ENCODE results near the gene ZCCHC17. TPM values are rescaled to one million over a fixed set of nuclear protein-coding genes. Genes with fewer than 3 reads are reported as not detected.

The ZCCHC17 gene
- total RNA-seq, 1 donor from 2014 or later: 26.3 TPM

- Mint-ChIP-seq H3K27ac (ENCODE audit: unreplicated experiment) (no peak overlapping the region), H3K36me3 (ENCODE audit: unreplicated experiment) (peaks cover 20% of the 10 kb centered on the region), H3K9me3 (ENCODE audit: unreplicated experiment) (no peaks in the 10 kb centered on the region), H3K27me3 (ENCODE audit: unreplicated experiment) (no peaks in the 10 kb centered on the region), H3K4me3 (ENCODE audit: unreplicated experiment) (no peak overlapping the region), H3K4me1 (ENCODE audit: unreplicated experiment) (peaks cover 23% of the 10 kb centered on the region)
- no peak for DNase-seq (ENCODE audit: extremely low spot score, unreplicated experiment)
- TF ChIP-seq, protein P1, sequence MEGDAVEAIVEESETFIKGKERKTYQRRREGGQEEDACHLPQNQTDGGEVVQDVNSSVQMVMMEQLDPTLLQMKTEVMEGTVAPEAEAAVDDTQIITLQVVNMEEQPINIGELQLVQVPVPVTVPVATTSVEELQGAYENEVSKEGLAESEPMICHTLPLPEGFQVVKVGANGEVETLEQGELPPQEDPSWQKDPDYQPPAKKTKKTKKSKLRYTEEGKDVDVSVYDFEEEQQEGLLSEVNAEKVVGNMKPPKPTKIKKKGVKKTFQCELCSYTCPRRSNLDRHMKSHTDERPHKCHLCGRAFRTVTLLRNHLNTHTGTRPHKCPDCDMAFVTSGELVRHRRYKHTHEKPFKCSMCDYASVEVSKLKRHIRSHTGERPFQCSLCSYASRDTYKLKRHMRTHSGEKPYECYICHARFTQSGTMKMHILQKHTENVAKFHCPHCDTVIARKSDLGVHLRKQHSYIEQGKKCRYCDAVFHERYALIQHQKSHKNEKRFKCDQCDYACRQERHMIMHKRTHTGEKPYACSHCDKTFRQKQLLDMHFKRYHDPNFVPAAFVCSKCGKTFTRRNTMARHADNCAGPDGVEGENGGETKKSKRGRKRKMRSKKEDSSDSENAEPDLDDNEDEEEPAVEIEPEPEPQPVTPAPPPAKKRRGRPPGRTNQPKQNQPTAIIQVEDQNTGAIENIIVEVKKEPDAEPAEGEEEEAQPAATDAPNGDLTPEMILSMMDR (IDR thresholded peaks at IDR 0.05): no peak
Observed at GRCh38 chr1:31368611-31369107, 71.8 kb downstream of the ZCCHC17 start.

DNA sequence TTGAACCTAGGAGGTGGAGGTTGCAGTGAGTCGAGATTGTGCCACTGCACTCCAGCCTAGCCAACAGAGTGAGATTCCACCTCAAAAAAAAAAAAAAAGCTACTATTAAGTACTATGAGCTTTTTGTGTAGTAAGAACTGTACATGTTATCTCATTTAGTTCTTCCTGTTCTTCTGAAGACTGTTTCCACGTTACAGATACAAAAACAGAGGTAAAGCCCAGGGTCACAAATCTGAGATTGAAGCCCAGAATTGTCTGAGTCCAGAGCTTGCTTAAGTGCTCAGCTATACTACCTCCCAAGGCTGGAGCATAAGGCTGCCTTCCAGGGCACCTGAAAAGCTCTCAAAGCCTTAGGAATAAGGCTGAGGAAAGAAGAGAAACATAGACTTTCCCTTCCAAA, 73.2 kb downstream of the ZCCHC17 start:
- no peak overlapping the region for H3K27ac Mint-ChIP-seq (ENCODE audit: unreplicated experiment)

DNA sequence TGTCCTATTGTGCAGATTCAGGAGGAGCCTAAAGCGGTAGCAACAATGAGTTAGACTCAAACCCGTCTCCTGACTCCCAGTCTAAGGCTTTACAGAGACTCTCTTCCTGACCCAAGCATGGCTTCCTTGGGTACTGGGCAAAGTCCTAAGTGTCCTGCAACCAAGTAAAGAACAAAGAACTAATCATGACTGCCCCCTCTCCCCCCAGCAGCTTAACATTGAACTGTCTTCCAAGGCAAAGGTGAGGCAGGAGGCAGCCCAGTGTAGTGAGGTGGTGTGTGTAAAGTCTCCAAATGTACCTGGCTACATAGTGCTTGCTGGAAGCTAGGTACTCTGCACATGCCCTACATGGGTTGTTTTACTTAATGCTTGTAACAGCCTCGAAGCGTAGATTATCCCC, 73.7 kb downstream of the ZCCHC17 start:
- Mint-ChIP-seq H3K36me3 (ENCODE audit: unreplicated experiment) (peaks cover 13% of the 10 kb centered on the region), H3K4me3 (ENCODE audit: unreplicated experiment) (no peak overlapping the region), H3K27me3 (ENCODE audit: unreplicated experiment) (no peaks in the 10 kb centered on the region), H3K27ac (ENCODE audit: unreplicated experiment) (no peak overlapping the region), H3K9me3 (ENCODE audit: unreplicated experiment) (no peaks in the 10 kb centered on the region), H3K4me1 (ENCODE audit: unreplicated experiment) (peaks cover 38% of the 10 kb centered on the region)
- TF ChIP-seq, protein P1 (IDR thresholded peaks at IDR 0.05): no peak
- DNase-seq (ENCODE audit: extremely low spot score, unreplicated experiment): no peak

More for the DNA sequence above, 73.2 kb downstream of the ZCCHC17 start:
- Mint-ChIP-seq H3K4me3 (ENCODE audit: unreplicated experiment) (no peak overlapping the region), H3K9me3 (ENCODE audit: unreplicated experiment) (no peaks in the 10 kb centered on the region), H3K27me3 (ENCODE audit: unreplicated experiment) (no peaks in the 10 kb centered on the region), H3K4me1 (ENCODE audit: unreplicated experiment) (peaks cover 36% of the 10 kb centered on the region), H3K36me3 (ENCODE audit: unreplicated experiment) (peaks cover 15% of the 10 kb centered on the region)
- TF ChIP-seq, protein P1 (IDR thresholded peaks at IDR 0.05): no peak
- DNase-seq (ENCODE audit: extremely low spot score, unreplicated experiment): no peak

GRCh38 chr1:31371121-31371959, 74.5 kb downstream of the ZCCHC17 start:
- H3K9me3 Mint-ChIP-seq (ENCODE audit: unreplicated experiment): no peaks in the 10 kb centered on the region
- TF ChIP-seq, protein P1 (IDR thresholded peaks at IDR 0.05): no peak
- no peaks in the 10 kb centered on the region for H3K27me3 Mint-ChIP-seq (ENCODE audit: unreplicated experiment)
- peaks cover 11% of the 10 kb centered on the region for H3K36me3 Mint-ChIP-seq (ENCODE audit: unreplicated experiment)
- H3K4me1 Mint-ChIP-seq (ENCODE audit: unreplicated experiment): peaks cover 38% of the 10 kb centered on the region
- no peak overlapping the region for H3K4me3 Mint-ChIP-seq (ENCODE audit: unreplicated experiment)
- DNase-seq (ENCODE audit: extremely low spot score, unreplicated experiment): no peak
- peak overlapping the region; percentile 96 for H3K27ac Mint-ChIP-seq (ENCODE audit: unreplicated experiment)

DNA sequence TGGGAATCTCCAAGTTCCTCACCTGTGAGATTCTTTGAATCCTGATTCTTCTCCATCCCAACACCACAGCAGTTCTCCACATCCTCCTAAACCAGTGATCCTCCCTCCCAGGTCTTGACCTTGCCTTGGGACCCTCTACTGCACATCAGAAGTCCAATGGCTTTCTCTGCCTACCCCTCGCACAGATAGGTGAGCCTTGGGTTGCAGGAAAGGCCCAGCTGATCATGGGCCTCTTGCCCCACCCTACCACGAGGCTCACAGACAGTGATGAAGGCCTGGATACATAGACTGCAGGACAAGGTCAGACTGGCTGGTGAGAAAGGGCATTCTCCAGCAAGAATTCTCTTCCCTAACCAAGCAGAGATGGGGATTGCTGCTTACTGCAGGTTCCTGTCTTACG, 75.2 kb downstream of the ZCCHC17 start:
- no peak for DNase-seq (ENCODE audit: extremely low spot score, unreplicated experiment)
- Mint-ChIP-seq H3K36me3 (ENCODE audit: unreplicated experiment) (peaks cover 10% of the 10 kb centered on the region), H3K27ac (ENCODE audit: unreplicated experiment) (peak overlapping the region; percentile 96), H3K27me3 (ENCODE audit: unreplicated experiment) (no peaks in the 10 kb centered on the region), H3K4me1 (ENCODE audit: unreplicated experiment) (peaks cover 44% of the 10 kb centered on the region), H3K4me3 (ENCODE audit: unreplicated experiment) (peak overlapping the region; percentile 79), H3K9me3 (ENCODE audit: unreplicated experiment) (no peaks in the 10 kb centered on the region)
- TF ChIP-seq, protein P1 (IDR thresholded peaks at IDR 0.05): no peak

Data from osteocyte (in vitro differentiated cells).